Right lobe of liver (tissue), 6 donors: Measurements from ENCODE around the gene MUTYH. TPM values are rescaled to one million over a fixed set of nuclear protein-coding genes. Genes with fewer than 3 reads are reported as not detected.

Experiments used
- ATAC-seq, 4 donors: fragments of 200-7000 bp; cut with Tn5 transposase; one replicate each; pipeline ENCODE4 v1.9.1; 2020; ENCODE audit warnings: mild to moderate bottlenecking in 4 of 4, moderate library complexity in 4 of 4
- DNase-seq, 3 donors: peaks; one replicate each; pipeline ENCODE4 v3.0.0-alpha.2; 2020
- H3K27ac ChIP-seq, 3 donors: fragments of 200-600 bp; one replicate each; pipeline ENCODE4 v1.8.0; 2022
- H3K27me3 ChIP-seq, 2 donors: fragments of 200-600 bp; one replicate each; pipeline ENCODE4 v1.8.0; 2022
- H3K36me3 ChIP-seq, 4 donors: fragments of 200-600 bp; sonication (generic) in 1 of 4; one replicate each; pipeline versions ENCODE4 v1.5.1 to v1.8.0; 2017 to 2022; ENCODE audit warnings: control low read depth in 1 of 4
- H3K4me1 ChIP-seq, 4 donors: fragments of 200-600 bp; sonication (generic) in 1 of 4; one replicate each; pipeline versions ENCODE4 v1.5.1 to v1.8.0; 2017 to 2022; ENCODE audit warnings: control low read depth in 1 of 4
- H3K4me3 ChIP-seq, 3 donors: fragments of 200-600 bp; one replicate each; pipeline ENCODE4 v1.8.0; 2022
- H3K9me3 ChIP-seq, 4 donors: fragments of 200-600 bp; sonication (generic) in 1 of 4; one replicate each; pipeline versions ENCODE4 v1.5.1 to v1.8.0; 2017 to 2022; ENCODE audit warnings: control low read depth in 1 of 4
- CTCF ChIP-seq, 4 donors: fragments of 200-600 bp in 3 of 4; fragments of 450-650 bp in 1 of 4; IDR thresholded peaks; one replicate each; pipeline versions ENCODE4 v1.5.1 to v1.8.0; 2016 to 2022; ENCODE audit warnings: antibody characterized with exemption in 4 of 4, mild to moderate bottlenecking in 2 of 4
- POLR2A ChIP-seq: fragments of 450-650 bp; IDR thresholded peaks from one replicate; pipeline ENCODE4 v1.6.1; 2017; ENCODE audit warnings: antibody characterized with exemption, mild to moderate bottlenecking
- WGBS: methylation state at CpG from one replicate; pipeline ENCODE4 v1.1.6; 2018; ENCODE audit warnings: low coverage, low lambda C conversion rate; ENCODE audit not compliant: insufficient coverage; ENCODE audit errors: missing lambda C conversion rate; 5-methylcytosine and 5-hydroxymethylcytosine counted together
- intact Hi-C, 2 donors: fragments of 100-400 bp; cut with DNase I; formaldehyde crosslinking; loops; one replicate each; pipeline versions ENCODE4 v1.11.2 to v1.14.1; 2022
- total RNA-seq, 6 experiments: library from RNA; depleted of rRNA in 2 of 6; stranded (reverse); fragments of >200 nt in 2 of 6; fragmentation: NEBNext Ultra II Directional in 3 of 6; extraction: Animal tissue kit (Norgen Biotek cat#: 25700) in 3 of 6; gene quantifications; one replicate each; pipeline versions ENCODE4 v1.1.0 to v1.2.4, GENCODE V29; 2016 to 2023
- donor health status: DM: no; HTN: yes; CAD: no.
- donor health status: DM: no; HTN: no; CAD: no.
- donor health status: DM: no; HTN: no; CAD: no.
- donor health status: DM: no; HTN: yes; CAD: no.
- donor health status: DM: no; HTN: yes; CAD: no.

MUTYH gene
- total RNA-seq, 6 experiments from 2014 or later: 7.2 to 11.9 (median 8.4) TPM

GRCh38 chr1:45329445-45329844 is 10.8 kb downstream of the MUTYH start:
- Histone ChIP-seq H3K9me3 (no peaks in the 10 kb centered on the region), H3K36me3 (peaks cover 0 to 2% (median 0%) of the 10 kb centered on the region in 4 donors), H3K27ac (no peak overlapping the region), H3K27me3 (no peaks in the 10 kb centered on the region), H3K4me3 (no peak overlapping the region), H3K4me1 (peaks cover 0 to 7% (median 3%) of the 10 kb centered on the region in 4 donors)
- DNase-seq (no peak), ATAC-seq (no peak)
- intact Hi-C loops: no loop called here
- TF ChIP-seq POLR2A: no peak
- no peak for TF ChIP-seq CTCF (IDR thresholded peaks at IDR 0.05)
- WGBS: 100% methylated on average over 2 of the region's 4 CpGs

- no peaks in the 10 kb centered on the region for H3K36me3 ChIP-seq
- no peak for DNase-seq
- H3K27me3 ChIP-seq: no peaks in the 10 kb centered on the region
- no peak for ATAC-seq
- H3K27ac ChIP-seq: no peak overlapping the region
- TF ChIP-seq CTCF (IDR thresholded peaks at IDR 0.05) (no peak), POLR2A (no peak)
- peaks cover 0 to 7% (median 3%) of the 10 kb centered on the region in 4 donors for H3K4me1 ChIP-seq
- H3K9me3 ChIP-seq: no peaks in the 10 kb centered on the region
- 73% methylated on average over 5 of the region's 5 CpGs for WGBS
- intact Hi-C loops: no loop called here
- no peak overlapping the region for H3K4me3 ChIP-seq
Measured at GRCh38 chr1:45328680-45329079, 11.6 kb downstream of the MUTYH start.

- H3K9me3 ChIP-seq: no peaks in the 10 kb centered on the region
- no peak overlapping the region for H3K27ac ChIP-seq
- no peaks in the 10 kb centered on the region for H3K36me3 ChIP-seq
- no peaks in the 10 kb centered on the region for H3K27me3 ChIP-seq
- ATAC-seq (no peak), DNase-seq (no peak)
- 56% methylated on average over 3 of the region's 19 CpGs for WGBS
- no peak overlapping the region for H3K4me3 ChIP-seq
- intact Hi-C loops: no loop called here
- peaks cover 0 to 7% (median 3%) of the 10 kb centered on the region in 4 donors for H3K4me1 ChIP-seq
- TF ChIP-seq CTCF (IDR thresholded peaks at IDR 0.05): no peak
- TF ChIP-seq POLR2A: no peak
Measured at GRCh38 chr1:45327644-45328515, 12.4 kb downstream of the MUTYH start.

- DNase-seq (peak; percentile 67 to 69 (median 68)), ATAC-seq (peak; percentile 84 to 89 (median 89))
- H3K4me3 ChIP-seq: peak within 1 kb of the TSS; percentile 33 to 52 (median 47)
- no peaks in the 10 kb centered on the region for H3K36me3 ChIP-seq
- 3% methylated on average over 6 of the region's 96 CpGs for WGBS
- no peak for TF ChIP-seq CTCF (IDR thresholded peaks at IDR 0.05)
- no peak for TF ChIP-seq POLR2A
- no peaks in the 10 kb centered on the region for H3K27me3 ChIP-seq
- H3K27ac ChIP-seq: no peak within 1 kb of the TSS
- H3K9me3 ChIP-seq: no peaks in the 10 kb centered on the region
- peaks cover 0 to 7% (median 3%) of the 10 kb centered on the region in 4 donors for H3K4me1 ChIP-seq
- intact Hi-C loops: no loop called here
Measured at GRCh38 chr1:45326627-45327623, 13.3 kb downstream of the MUTYH start, which contains the start of gene HPDL. Gene HPDL (plus strand): TSS chr1:45326895. CDS start chr1:45327149, 254 bp downstream.
